Osteoblast (primary cell): ENCODE measurements around the gene GAK. TPM values are rescaled to one million over a fixed set of nuclear protein-coding genes. Genes with fewer than 3 reads are reported as not detected.

Experiments used
- DNase-seq: peaks from one replicate; pipeline ENCODE4 v3.0.0; 2011; ENCODE audit warnings: low spot score, mixed read lengths; ENCODE audit not compliant: insufficient read length; ENCODE audit errors: missing footprints
- H2AFZ ChIP-seq: 2 replicates; pipeline ENCODE4 v1.6.0; 2011; ENCODE audit warnings: mild to moderate bottlenecking, low read length
- H3K27ac ChIP-seq: 2 replicates; pipeline ENCODE4 v1.5.1; 2011; ENCODE audit warnings: mild to moderate bottlenecking, low read depth, low read length, moderate library complexity
- H3K27me3 ChIP-seq: 2 replicates; pipeline ENCODE4 v1.6.0; 2012; ENCODE audit warnings: mild to moderate bottlenecking, control low read depth, inconsistent platforms, low read length, moderate library complexity; ENCODE audit not compliant: insufficient read depth
- H3K36me3 ChIP-seq: 2 replicates; pipeline ENCODE4 v1.5.1; 2011; ENCODE audit warnings: mild to moderate bottlenecking, low read length, control low read depth, moderate library complexity; ENCODE audit not compliant: insufficient read depth
- H3K4me1 ChIP-seq: 2 replicates; pipeline ENCODE4 v1.5.1; 2011; ENCODE audit warnings: mild to moderate bottlenecking, low read length, control low read depth, moderate library complexity; ENCODE audit not compliant: insufficient read depth
- H3K4me2 ChIP-seq: 2 replicates; pipeline ENCODE4 v1.6.0; 2011; ENCODE audit warnings: mild to moderate bottlenecking, low read length; ENCODE audit not compliant: insufficient read depth
- H3K4me3 ChIP-seq: fragments of 200-600 bp; sonication (generic); 3 replicates; pipeline ENCODE4 v1.5.1; 2012; ENCODE audit warnings: mild to moderate bottlenecking, low read length, inconsistent platforms; ENCODE audit not compliant: insufficient read depth
- H3K79me2 ChIP-seq: 2 replicates; pipeline ENCODE4 v1.6.0; 2012; ENCODE audit warnings: mild to moderate bottlenecking, low read length, control low read depth, inconsistent platforms; ENCODE audit not compliant: insufficient read depth
- H3K9me3 ChIP-seq: 2 replicates; pipeline ENCODE4 v1.5.1; 2011; ENCODE audit warnings: low read depth, low read length, control low read depth
- H4K20me1 ChIP-seq: 2 replicates; pipeline ENCODE4 v1.6.0; 2012; ENCODE audit warnings: mild to moderate bottlenecking, low read length, control low read depth; ENCODE audit not compliant: insufficient read depth
- total RNA-seq: library from RNA; depleted of rRNA; stranded (reverse); fragments of >200 nt; gene quantifications from 2 replicates; pipeline ENCODE4 v1.2.3, GENCODE V29; 2012
- TF ChIP-seq, protein P1 (sequence below): IDR thresholded peaks from 2 replicates; pipeline ENCODE4 v1.5.1; 2011; ENCODE audit warnings: mild to moderate bottlenecking, low read depth, low read length, moderate library complexity; ENCODE audit errors: extremely low read depth

Gene GAK
- total RNA-seq, 1 donor, result 48.9 TPM

DNA sequence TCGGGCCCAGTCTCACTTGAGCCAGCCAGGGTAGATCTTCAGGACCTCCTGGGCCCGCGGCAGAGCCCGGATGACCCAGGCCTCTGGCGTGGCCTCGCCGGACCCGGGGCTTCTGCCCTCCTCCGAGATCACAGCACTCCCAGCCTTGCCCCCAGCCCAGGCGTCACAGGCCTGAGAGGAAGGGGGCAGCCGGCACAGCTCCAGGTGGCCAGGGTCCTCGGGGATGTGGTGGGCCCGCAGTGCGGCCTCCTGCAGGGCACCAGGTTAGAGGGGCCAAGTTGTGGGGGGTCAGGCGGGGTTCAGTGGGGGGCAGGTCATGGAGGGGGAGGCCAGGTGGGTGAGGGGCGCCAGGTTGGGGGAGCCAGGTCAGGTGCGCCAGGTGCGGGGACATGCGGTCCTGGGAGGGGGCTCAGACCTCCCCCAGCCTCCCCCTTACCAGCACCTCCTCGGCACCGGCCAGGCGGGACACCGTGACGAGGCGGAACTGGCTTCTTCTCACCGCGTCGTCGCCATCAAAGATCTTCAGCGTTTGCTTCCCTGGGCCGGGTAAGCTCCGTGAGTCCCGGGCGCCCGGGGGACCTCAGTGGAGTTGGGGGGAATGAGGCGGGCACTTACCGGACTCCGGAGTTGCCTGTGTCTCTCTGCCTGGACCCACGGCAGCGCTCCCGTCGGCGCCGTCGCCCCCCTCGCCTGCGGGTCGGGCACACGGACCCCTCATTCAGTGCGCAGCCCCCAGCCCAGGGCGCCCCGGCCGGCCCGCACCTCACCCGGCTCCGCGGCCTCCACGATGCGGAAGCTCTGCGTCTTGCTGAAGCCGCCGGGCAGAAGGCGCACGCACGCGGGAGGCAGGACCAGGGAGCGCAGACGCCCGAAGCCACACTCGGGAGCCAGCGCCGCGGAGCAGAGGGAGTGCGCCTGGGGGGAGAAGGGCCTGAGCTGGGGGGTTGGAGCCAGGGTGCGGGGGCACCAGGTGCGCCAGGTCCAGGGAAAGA lies 35.3 kb upstream of the GAK start:
- Histone ChIP-seq H3K79me2 (peaks cover 21% of the 10 kb centered on the region), H3K4me1 (peaks cover 7% of the 10 kb centered on the region), H3K36me3 (peaks cover 10% of the 10 kb centered on the region), H3K27ac (no peak overlapping the region), H2AFZ (no peak overlapping the region), H3K4me2 (no peak overlapping the region), H3K27me3 (no peaks in the 10 kb centered on the region), H3K9me3 (no peaks in the 10 kb centered on the region), H3K4me3 (no peak overlapping the region), H4K20me1 (peaks cover 28% of the 10 kb centered on the region)
- TF ChIP-seq, protein P1, sequence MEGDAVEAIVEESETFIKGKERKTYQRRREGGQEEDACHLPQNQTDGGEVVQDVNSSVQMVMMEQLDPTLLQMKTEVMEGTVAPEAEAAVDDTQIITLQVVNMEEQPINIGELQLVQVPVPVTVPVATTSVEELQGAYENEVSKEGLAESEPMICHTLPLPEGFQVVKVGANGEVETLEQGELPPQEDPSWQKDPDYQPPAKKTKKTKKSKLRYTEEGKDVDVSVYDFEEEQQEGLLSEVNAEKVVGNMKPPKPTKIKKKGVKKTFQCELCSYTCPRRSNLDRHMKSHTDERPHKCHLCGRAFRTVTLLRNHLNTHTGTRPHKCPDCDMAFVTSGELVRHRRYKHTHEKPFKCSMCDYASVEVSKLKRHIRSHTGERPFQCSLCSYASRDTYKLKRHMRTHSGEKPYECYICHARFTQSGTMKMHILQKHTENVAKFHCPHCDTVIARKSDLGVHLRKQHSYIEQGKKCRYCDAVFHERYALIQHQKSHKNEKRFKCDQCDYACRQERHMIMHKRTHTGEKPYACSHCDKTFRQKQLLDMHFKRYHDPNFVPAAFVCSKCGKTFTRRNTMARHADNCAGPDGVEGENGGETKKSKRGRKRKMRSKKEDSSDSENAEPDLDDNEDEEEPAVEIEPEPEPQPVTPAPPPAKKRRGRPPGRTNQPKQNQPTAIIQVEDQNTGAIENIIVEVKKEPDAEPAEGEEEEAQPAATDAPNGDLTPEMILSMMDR, result no peak
- DNase-seq, result peak; percentile 84

DNA sequence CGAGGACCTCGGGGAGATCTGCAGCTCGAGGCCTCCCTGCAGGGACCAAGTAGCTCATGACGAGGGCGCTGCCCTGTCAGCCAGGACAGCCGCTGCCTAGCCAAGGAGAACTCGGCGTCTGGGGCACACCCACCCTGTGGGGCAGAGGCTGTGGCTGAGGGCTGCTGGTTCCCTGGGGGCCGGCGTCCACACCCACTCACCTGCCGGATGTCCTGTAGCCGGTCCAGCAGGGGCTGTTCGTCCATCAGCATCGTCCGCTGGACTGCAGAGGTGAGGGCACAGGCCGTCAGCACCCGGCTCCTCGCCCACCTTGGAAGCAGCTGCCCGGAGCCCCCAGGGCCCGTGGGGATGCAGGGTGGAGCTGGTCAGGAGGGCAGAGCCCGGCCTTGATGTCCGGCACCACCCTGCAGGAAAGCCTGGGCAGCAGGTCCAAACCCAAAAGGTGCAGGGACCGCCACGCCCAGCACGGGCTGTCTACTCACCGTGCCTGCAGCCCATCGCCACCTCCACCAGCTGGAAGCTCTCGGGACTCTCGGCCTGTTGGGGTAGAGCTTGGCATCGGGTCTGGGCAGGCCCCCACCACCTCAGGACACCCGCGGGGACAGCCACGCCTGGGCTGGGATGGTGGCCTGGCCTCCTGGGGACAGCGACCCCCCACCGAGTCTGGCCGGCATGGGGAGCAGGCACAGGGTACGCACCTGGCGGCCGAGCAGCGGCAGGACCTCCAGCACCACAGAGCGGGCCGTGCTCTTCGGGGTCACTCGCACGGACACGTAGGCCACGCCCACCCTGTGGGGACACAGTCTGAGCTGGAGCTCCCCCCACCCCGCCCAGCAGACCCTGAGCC lies 34.4 kb upstream of the GAK start:
- TF ChIP-seq, protein P1, result no peak
- no peak overlapping the region for H2AFZ ChIP-seq
- DNase-seq, result peak; percentile 84
- H3K9me3 ChIP-seq, result no peaks in the 10 kb centered on the region
- H3K4me1 ChIP-seq, result no peaks in the 10 kb centered on the region
- no peaks in the 10 kb centered on the region for H3K27me3 ChIP-seq
- no peak overlapping the region for H3K27ac ChIP-seq
- peaks cover 13% of the 10 kb centered on the region for H3K79me2 ChIP-seq
- H4K20me1 ChIP-seq, result peaks cover 19% of the 10 kb centered on the region
- H3K4me2 ChIP-seq, result no peak overlapping the region
- peaks cover 10% of the 10 kb centered on the region for H3K36me3 ChIP-seq
- no peak overlapping the region for H3K4me3 ChIP-seq

DNA sequence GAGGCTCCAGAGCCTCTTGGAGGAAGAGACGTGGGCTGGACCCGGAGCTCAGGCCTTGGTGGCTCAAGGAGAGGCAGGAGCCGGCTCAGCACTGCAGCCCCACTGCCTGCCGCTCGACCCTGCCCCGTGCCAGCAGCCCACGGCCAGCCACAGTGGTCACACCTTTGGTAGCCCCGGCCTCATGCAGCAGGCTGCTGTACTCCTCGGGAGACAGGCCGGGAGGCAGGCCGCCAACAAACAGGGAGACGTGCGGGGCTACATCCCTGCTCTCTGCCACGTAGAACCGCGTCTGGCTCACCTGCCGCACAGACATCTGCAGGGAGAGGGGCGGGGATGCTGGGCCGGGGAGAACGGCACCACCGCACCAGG lies 33.6 kb upstream of the GAK start:
- Histone ChIP-seq H3K27ac (no peak overlapping the region), H3K36me3 (peaks cover 10% of the 10 kb centered on the region), H2AFZ (no peak overlapping the region), H4K20me1 (peaks cover 11% of the 10 kb centered on the region), H3K79me2 (peaks cover 6% of the 10 kb centered on the region), H3K4me1 (no peaks in the 10 kb centered on the region), H3K9me3 (no peaks in the 10 kb centered on the region), H3K4me3 (no peak overlapping the region), H3K4me2 (no peak overlapping the region), H3K27me3 (no peaks in the 10 kb centered on the region)
- peak; percentile 77 for DNase-seq
- TF ChIP-seq, protein P1, result no peak
